HG03066 (cell line): ENCODE data around the gene ATXN1L.
"Not testable (repeated sequence)": the region's sequence is repeated elsewhere in the genome, so short reads cannot be mapped to it uniquely, and the experiment has no call there.

Experiments used
- ATAC-seq: cut with Tn5 transposase; IDR thresholded peaks from one replicate; pipeline ENCODE4 v1.9.1; 2021; ENCODE audit warnings: low read depth; ENCODE audit not compliant: unreplicated experiment

The ATXN1L gene

GRCh38 chr16:71845639-71846430, at the start of gene ATXN1L:
ATXN1L (plus strand) TSS chr16:71845976; CDS start chr16:71849741, 3,765 bp downstream.
- peak; percentile 51 for ATAC-seq

GRCh38 chr16:71796501-71797097, 49.2 kb upstream of the ATXN1L start:
- no peak for ATAC-seq

GRCh38 chr16:71803305-71803690, 42.5 kb upstream of the ATXN1L start:
- ATAC-seq: no peak

- peak; percentile 37 for ATAC-seq
These were observed 37.7 kb upstream of the ATXN1L start for GRCh38 chr16:71807905-71808592.

- peak; percentile 73 for ATAC-seq
These were observed 37.0 kb upstream of the ATXN1L start, which contains the start of gene AP1G1 for GRCh38 chr16:71808593-71809459. AP1G1 (minus strand) TSS chr16:71808834; CDS start chr16:71789479, 19,355 bp downstream.

- ATAC-seq: not testable (repeated sequence)
These were observed 35.6 kb upstream of the ATXN1L start for GRCh38 chr16:71810155-71810530.

GRCh38 chr16:71811261-71811803, 34.4 kb upstream of the ATXN1L start:
- ATAC-seq: no peak

- peak; percentile 4 for ATAC-seq
These were observed 28.6 kb upstream of the ATXN1L start for GRCh38 chr16:71817155-71817500.

- ATAC-seq: no peak
These were observed 19.2 kb upstream of the ATXN1L start for GRCh38 chr16:71826533-71827017.

- no peak for ATAC-seq
These were observed 15.4 kb upstream of the ATXN1L start for GRCh38 chr16:71830359-71830758.

- ATAC-seq: not testable (repeated sequence)
These were observed 14.1 kb upstream of the ATXN1L start for GRCh38 chr16:71831698-71832097.

- ATAC-seq: not testable (repeated sequence)
These were observed 13.7 kb upstream of the ATXN1L start for GRCh38 chr16:71832112-71832511.

- ATAC-seq: no peak
These were observed 11.5 kb upstream of the ATXN1L start for GRCh38 chr16:71834291-71834690.

GRCh38 chr16:71837150-71837549, 8.6 kb upstream of the ATXN1L start:
- ATAC-seq: no peak

- ATAC-seq: no peak
These were observed 5.7 kb upstream of the ATXN1L start for GRCh38 chr16:71840052-71840451.

- ATAC-seq: peak; percentile 33
These were observed 2.2 kb upstream of the ATXN1L start for GRCh38 chr16:71843572-71843971.

GRCh38 chr16:71846431-71846830, 655 bp downstream of the ATXN1L start:
- ATAC-seq: no peak

GRCh38 chr16:71847096-71847495, 1.3 kb downstream of the ATXN1L start:
- no peak for ATAC-seq

- no peak for ATAC-seq
These were observed 2.8 kb downstream of the ATXN1L start for GRCh38 chr16:71848622-71849021.

- ATAC-seq: no peak
These were observed 6.0 kb downstream of the ATXN1L start for GRCh38 chr16:71851746-71852145.
